A549 (cell line): Measurements from ENCODE around the gene CIPC. TPM values are rescaled to one million over a fixed set of nuclear protein-coding genes. Genes with fewer than 3 reads are reported as not detected.

Experiments used
- ATAC-seq, 2 experiments: fragments of 200-7000 bp in 1 of 2; fragments of >200 bp in 1 of 2; cut with Nextera tagmentation in 1 of 2; cut with Tn5 transposase in 1 of 2; 3 replicates each; pipeline versions ENCODE4 v1.8.0 to v1.9.1; 2018 to 2020; ENCODE audit warnings: mild to moderate bottlenecking in 1 of 2, moderate library complexity in 1 of 2
- CTCF ChIA-PET: fragments of 300-600 bp; sonication (Branson Sonifier 250); formaldehyde crosslinking; extraction: SDS; loops from one replicate; lab custom pipeline; 2021; ENCODE audit warnings: antibody characterized with exemption, inconsistent platforms; lab: Yijun Ruan, JAX
- POLR2A ChIA-PET: fragments of 350-600 bp; formaldehyde crosslinking; extraction: SDS; loops from one replicate; lab custom pipeline; 2021; ENCODE audit warnings: antibody characterized with exemption, inconsistent platforms; lab: Yijun Ruan, JAX
- DNase-seq, 2 experiments: peaks; one replicate each; pipeline versions ENCODE4 v3.0.0 to v3.0.0-alpha.2; 2011 to 2016; ENCODE audit warnings: low read depth in 1 of 2, low spot score in 1 of 2
- FAIRE-seq: peaks from 2 replicates; lab custom pipeline; 2011; peaks lifted over from hg19 to GRCh38; lab: Jason Lieb, UNC
- H3K27ac ChIP-seq, 2 experiments: fragments of >200 bp; sonication (Bioruptor Twin); formaldehyde crosslinking; 3 replicates each; pipeline ENCODE4 v1.5.1; 2016 to 2017
- H3K4me1 ChIP-seq: fragments of >200 bp; sonication (Bioruptor Twin); formaldehyde crosslinking; 3 replicates; pipeline ENCODE4 v1.6.1; 2016
- H3K4me2 ChIP-seq: fragments of >200 bp; sonication (Bioruptor Twin); formaldehyde crosslinking; 3 replicates; pipeline ENCODE4 v1.6.1; 2016
- H3K4me3 ChIP-seq: fragments of >200 bp; sonication (Bioruptor Twin); formaldehyde crosslinking; 3 replicates; pipeline ENCODE4 v1.5.1; 2016
- H3K9me3 ChIP-seq: fragments of >200 bp; sonication (Bioruptor Twin); formaldehyde crosslinking; 3 replicates; pipeline ENCODE4 v1.6.1; 2016
- BHLHE40 ChIP-seq: IDR thresholded peaks from 2 replicates; pipeline ENCODE4 v1.6.1; 2012; ENCODE audit warnings: low read depth, low read length, inconsistent platforms
- CEBPB ChIP-seq, 2 experiments: fragments of >200 bp in 1 of 2; sonication (Bioruptor Twin) in 1 of 2; formaldehyde crosslinking in 1 of 2; IDR thresholded peaks; 2 replicates each; pipeline ENCODE4 v1.6.1; 2012 to 2016
- CTCF ChIP-seq: fragments of >200 bp; sonication (Bioruptor Twin); formaldehyde crosslinking; IDR thresholded peaks from 3 replicates; pipeline ENCODE4 v1.5.1; 2016
- EHMT2 ChIP-seq: fragments of 200-600 bp; sonication (generic); IDR thresholded peaks from 2 replicates; pipeline ENCODE4 v1.6.1; 2016; ENCODE audit warnings: antibody characterized with exemption, low read depth, mild to moderate bottlenecking, moderate library complexity
- ESRRA ChIP-seq: fragments of 150-350 bp; IDR thresholded peaks from 2 replicates; pipeline ENCODE4 v1.6.1; 2014; ENCODE audit warnings: mild to moderate bottlenecking, low read length, borderline replicate concordance
- GATA3 ChIP-seq: IDR thresholded peaks from 2 replicates; pipeline ENCODE4 v1.6.1; 2012; ENCODE audit warnings: borderline replicate concordance
- HES2 ChIP-seq: fragments of >200 bp; sonication (Bioruptor Twin); formaldehyde crosslinking; IDR thresholded peaks from 2 replicates; pipeline ENCODE4 v1.6.1; 2016
- HOXB13 ChIP-seq: fragments of 250-450 bp; sonication (Bioruptor Pico); IDR thresholded peaks from 2 replicates; pipeline ENCODE4 v1.5.0; 2020; ENCODE audit warnings: low read depth, mild to moderate bottlenecking, moderate library complexity
- KDM1A ChIP-seq: fragments of 200-600 bp; sonication (generic); IDR thresholded peaks from 2 replicates; pipeline ENCODE4 v1.6.1; 2016; ENCODE audit warnings: low read depth, mild to moderate bottlenecking
- MAFK ChIP-seq: fragments of 450-650 bp; IDR thresholded peaks from 2 replicates; pipeline ENCODE4 v1.6.1; 2014; ENCODE audit not compliant: partially characterized antibody
- MAX ChIP-seq: IDR thresholded peaks from 2 replicates; pipeline ENCODE4 v1.6.1; 2012
- NPAS2 ChIP-seq: fragments of 250-450 bp; sonication (Bioruptor Pico); IDR thresholded peaks from 2 replicates; pipeline ENCODE4 v1.8.0; 2022; ENCODE audit warnings: mild to moderate bottlenecking, moderate library complexity, borderline replicate concordance
- NR3C1 ChIP-seq: fragments of >200 bp; sonication (Bioruptor Twin); formaldehyde crosslinking; IDR thresholded peaks from 3 replicates; pipeline ENCODE4 v1.6.1; 2017
- PHF8 ChIP-seq: fragments of 200-600 bp; sonication (generic); IDR thresholded peaks from 2 replicates; pipeline ENCODE4 v1.6.1; 2016; ENCODE audit warnings: low read depth, mild to moderate bottlenecking, antibody characterized with exemption, moderate library complexity, borderline replicate concordance
- POLR2A ChIP-seq: IDR thresholded peaks from 2 replicates; pipeline ENCODE4 v1.6.1; 2012; ENCODE audit warnings: mild to moderate bottlenecking, low read length
- RAD21 ChIP-seq, 2 experiments: fragments of >200 bp in 1 of 2; sonication (Bioruptor Twin) in 1 of 2; formaldehyde crosslinking in 1 of 2; IDR thresholded peaks in 1 of 2; conservative IDR thresholded peaks in 1 of 2; 2 replicates in 1 of 2; 3 replicates in 1 of 2; pipeline ENCODE4 v1.6.1; 2012 to 2018; ENCODE audit warnings: inconsistent platforms in 1 of 2
- RNF2 ChIP-seq: fragments of 200-600 bp; sonication (generic); IDR thresholded peaks from 2 replicates; pipeline ENCODE4 v1.6.1; 2016; ENCODE audit warnings: low read depth, mild to moderate bottlenecking, antibody characterized with exemption, moderate library complexity, borderline replicate concordance
- SMC3 ChIP-seq: fragments of >200 bp; sonication (Bioruptor Twin); formaldehyde crosslinking; IDR thresholded peaks from 3 replicates; pipeline ENCODE4 v1.6.1; 2018; ENCODE audit warnings: inconsistent platforms
- TFCP2L1 ChIP-seq: fragments of 250-450 bp; sonication (Bioruptor Pico); IDR thresholded peaks from 2 replicates; pipeline ENCODE4 v1.5.0; 2021; ENCODE audit warnings: mild to moderate bottlenecking
- TP53 ChIP-seq: fragments of 250-450 bp; sonication (Bioruptor Pico); IDR thresholded peaks from 2 replicates; pipeline ENCODE4 v1.5.0; 2021; ENCODE audit warnings: mild to moderate bottlenecking, moderate library complexity
- USF2 ChIP-seq: fragments of 450-650 bp; IDR thresholded peaks from 2 replicates; pipeline ENCODE4 v1.6.1; 2014; ENCODE audit warnings: antibody characterized with exemption
- ZFP36 ChIP-seq: fragments of 450-650 bp; IDR thresholded peaks from 2 replicates; pipeline ENCODE4 v1.6.1; 2014; ENCODE audit warnings: borderline replicate concordance; ENCODE audit not compliant: partially characterized antibody
- WGBS: methylation state at CpG from one replicate; pipeline ENCODE4 v1.1.6; 2017; ENCODE audit errors: missing lambda C conversion rate; 5-methylcytosine and 5-hydroxymethylcytosine counted together
- polyA plus RNA-seq, 4 experiments: library from polyadenylated mRNA; depleted of rRNA in 3 of 4; stranded (reverse); fragments of >200 nt; fragmentation: RNase III in 1 of 4; extraction: RNeasy Plus Mini Kit Qiagen cat#74134 plus additional on column Dnase treatment in 1 of 4; gene quantifications; 2 replicates in 3 of 4; 3 replicates in 1 of 4; pipeline ENCODE4 v1.2.3, GENCODE V29; 2011 to 2017

CIPC gene
- polyA plus RNA-seq, 2 of the 4 experiments (the other 2 are of a cell fraction), result 8.9 to 13.9 TPM

- CTCF ChIA-PET, result interaction anchor here (0.6 to 7.7 kb wide), 32 partner anchors 9 to 776 kb away, joined by 3 to 84 read pairs (median 4); partner anchors contain the start of genes CIPC and ZDHHC22
Measured at GRCh38 chr14:77124345-77125280, 26.6 kb downstream of the CIPC start.

GRCh38 chr14:77125281-77125801 lies 27.3 kb downstream of the CIPC start:
- peak overlapping the region; percentile 47 for H3K4me3 ChIP-seq
- peak overlapping the region; percentile 62 to 84; a peak in 4 of 6 replicates for H3K27ac ChIP-seq
- peak overlapping the region; percentile 92 for H3K4me2 ChIP-seq
- no peaks in the 10 kb centered on the region for H3K9me3 ChIP-seq
- peaks cover 15% of the 10 kb centered on the region; the same call in 2 of the 3 replicates for H3K4me1 ChIP-seq
- no peak for FAIRE-seq
- POLR2A ChIA-PET, result no interaction called here
- WGBS, result 44% methylated on average over 30 of the region's 30 CpGs
- ATAC-seq, result no peak
- TF ChIP-seq CTCF (peak; percentile 32; the same call in 1 of the 3 replicates), KDM1A (no peak), RNF2 (0 out of 2 replicates have a peak, but pooled peaks have one; percentile 33), CEBPB (IDR thresholded peaks at IDR 0.05) (no peak), MAFK (no peak), HOXB13 (CRISPR knock-in tag) (no peak)
- no peak for DNase-seq
- CTCF ChIA-PET, result interaction anchor here (0.7 to 7.7 kb wide), 16 partner anchors 9 to 314 kb away, joined by 3 to 84 read pairs (median 3); partner anchors contain the start of gene ZDHHC22

More at GRCh38 chr14:77124345-77125280, 26.6 kb downstream of the CIPC start:
- peak overlapping the region; percentile 47 for H3K4me3 ChIP-seq
- H3K9me3 ChIP-seq, result no peaks in the 10 kb centered on the region
- POLR2A ChIA-PET, result no interaction called here
- peak overlapping the region; percentile 92 for H3K4me2 ChIP-seq
- 23% methylated on average over 33 of the region's 73 CpGs for WGBS
- DNase-seq (peak in 1 of 2 experiments; percentile 48), ATAC-seq (peak; percentile 76 to 90), FAIRE-seq (no peak)
- peak overlapping the region; percentile 62 to 84 for H3K27ac ChIP-seq
- TF ChIP-seq MAX, result peak; percentile 56
- no peak for TF ChIP-seq ESRRA
- TF ChIP-seq BHLHE40, result no peak
- TF ChIP-seq RAD21 (conservative IDR thresholded peaks at IDR 0.05 in 1 of 2, IDR thresholded peaks at IDR 0.05 in 1 of 2), result peak in 1 of 2 experiments; percentile 51; a peak in 2 of 5 replicates
- peak; percentile 92 for TF ChIP-seq CTCF
- TF ChIP-seq TP53 (CRISPR knock-in tag), result 0 out of 2 replicates have a peak, but pooled peaks have one; percentile 22
- peak; percentile 60 for TF ChIP-seq POLR2A
- peak; percentile 55 for TF ChIP-seq ZFP36
- peak; percentile 63 for TF ChIP-seq SMC3
- peaks cover 15% of the 10 kb centered on the region; the same call in 2 of the 3 replicates for H3K4me1 ChIP-seq

GRCh38 chr14:77125823-77126325 lies 27.8 kb downstream of the CIPC start:
- Histone ChIP-seq H3K4me1 (peaks cover 15% of the 10 kb centered on the region; the same call in 2 of the 3 replicates), H3K4me2 (no peak overlapping the region), H3K4me3 (no peak overlapping the region), H3K27ac (no peak overlapping the region), H3K9me3 (no peaks in the 10 kb centered on the region)
- no peak for ATAC-seq
- POLR2A ChIA-PET, result no interaction called here
- no peak for FAIRE-seq
- WGBS, result 85% methylated on average over 8 of the region's 8 CpGs
- CTCF ChIA-PET, result interaction anchor here (0.7 to 7.7 kb wide), 17 partner anchors 9 to 251 kb away, joined by 3 to 84 read pairs (median 4); partner anchors contain the start of gene ZDHHC22
- no peak for DNase-seq
- TF ChIP-seq USF2 (no peak), HES2 (no peak), EHMT2 (no peak), POLR2A (no peak), NR3C1 (no peak), MAX (no peak), HOXB13 (CRISPR knock-in tag) (no peak), NPAS2 (no peak), ZFP36 (no peak), RNF2 (no peak), CEBPB (IDR thresholded peaks at IDR 0.05) (no peak), GATA3 (no peak), ESRRA (no peak), TFCP2L1 (CRISPR knock-in tag) (no peak), PHF8 (no peak)
